ENCODE measurements around the gene EMC10.

DNA sequence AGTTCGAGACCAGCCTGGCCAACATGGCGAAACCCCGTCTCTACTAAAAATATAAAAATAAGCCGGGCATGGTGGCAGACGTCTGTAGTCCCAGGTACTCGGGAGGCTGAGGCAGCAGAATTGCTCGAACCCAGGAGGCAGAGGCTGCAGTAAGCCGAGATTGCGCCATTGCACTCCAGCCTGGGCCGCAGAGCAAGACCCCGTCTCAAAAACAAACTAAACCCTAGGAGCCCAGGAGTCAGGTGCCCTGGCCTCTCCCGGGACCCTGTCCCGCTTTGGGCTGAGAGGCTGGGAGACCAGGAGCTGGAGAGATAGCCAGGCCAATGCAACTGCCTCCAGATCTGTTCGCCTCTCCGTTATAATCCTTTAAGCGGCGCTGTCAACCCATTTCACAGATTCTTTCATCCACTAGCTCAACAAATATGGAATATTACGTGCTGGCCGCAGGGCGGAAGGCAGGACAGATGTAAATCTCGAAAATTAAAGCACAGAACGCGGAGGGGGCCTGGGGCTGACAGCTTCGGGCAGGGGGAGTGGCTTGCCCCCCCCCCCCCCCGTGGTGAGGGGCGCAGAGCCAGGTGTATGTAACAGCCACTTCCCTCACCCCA is 48.9 kb upstream of the EMC10 start:
- no peak for TF ChIP-seq EZH2phosphoT487 (IDR thresholded peaks at IDR 0.05; ENCODE audit: borderline replicate concordance, low read depth, low read length)
- TF ChIP-seq, protein P1, sequence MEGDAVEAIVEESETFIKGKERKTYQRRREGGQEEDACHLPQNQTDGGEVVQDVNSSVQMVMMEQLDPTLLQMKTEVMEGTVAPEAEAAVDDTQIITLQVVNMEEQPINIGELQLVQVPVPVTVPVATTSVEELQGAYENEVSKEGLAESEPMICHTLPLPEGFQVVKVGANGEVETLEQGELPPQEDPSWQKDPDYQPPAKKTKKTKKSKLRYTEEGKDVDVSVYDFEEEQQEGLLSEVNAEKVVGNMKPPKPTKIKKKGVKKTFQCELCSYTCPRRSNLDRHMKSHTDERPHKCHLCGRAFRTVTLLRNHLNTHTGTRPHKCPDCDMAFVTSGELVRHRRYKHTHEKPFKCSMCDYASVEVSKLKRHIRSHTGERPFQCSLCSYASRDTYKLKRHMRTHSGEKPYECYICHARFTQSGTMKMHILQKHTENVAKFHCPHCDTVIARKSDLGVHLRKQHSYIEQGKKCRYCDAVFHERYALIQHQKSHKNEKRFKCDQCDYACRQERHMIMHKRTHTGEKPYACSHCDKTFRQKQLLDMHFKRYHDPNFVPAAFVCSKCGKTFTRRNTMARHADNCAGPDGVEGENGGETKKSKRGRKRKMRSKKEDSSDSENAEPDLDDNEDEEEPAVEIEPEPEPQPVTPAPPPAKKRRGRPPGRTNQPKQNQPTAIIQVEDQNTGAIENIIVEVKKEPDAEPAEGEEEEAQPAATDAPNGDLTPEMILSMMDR (conservative IDR thresholded peaks at IDR 0.05; ENCODE audit: low read length): no peak
